Activated T-helper 17 cell treated with anti-CD3 and anti-CD28 coated beads, Interleukin-2, amount 50 U/mL, for 72 hours (primary cell): ENCODE data around the gene BLVRA. TPM values are rescaled to one million over a fixed set of nuclear protein-coding genes. Genes with fewer than 3 reads are reported as not detected.
"Not testable (repeated sequence)": the region's sequence is repeated elsewhere in the genome, so short reads cannot be mapped to it uniquely, and the experiment has no call there.

Source experiments
- ATAC-seq: fragments of 150-1000 bp; cut with Tn5 transposase; replicated peaks from 2 replicates; pipeline ENCODE4 v1.10.0; 2021; ENCODE audit warnings: mild to moderate bottlenecking, moderate library complexity
- H3K27ac Mint-ChIP-seq: one replicate; pipeline ENCODE4 v1.8.0; 2022; ENCODE audit warnings: mixed read lengths
- H3K27me3 Mint-ChIP-seq: one replicate; pipeline ENCODE4 v1.8.0; 2022; ENCODE audit warnings: mixed read lengths
- H3K36me3 Mint-ChIP-seq: one replicate; pipeline ENCODE4 v1.8.0; 2022; ENCODE audit warnings: low read depth, mild to moderate bottlenecking, mixed read lengths
- H3K4me1 Mint-ChIP-seq: one replicate; pipeline ENCODE4 v1.8.0; 2022; ENCODE audit warnings: mixed read lengths
- H3K4me3 Mint-ChIP-seq: one replicate; pipeline ENCODE4 v1.8.0; 2022; ENCODE audit warnings: mild to moderate bottlenecking, mixed read lengths
- H3K9me3 Mint-ChIP-seq: one replicate; pipeline ENCODE4 v1.8.0; 2022; ENCODE audit warnings: mixed read lengths
- total RNA-seq, 2 donors: library from RNA; stranded (reverse); gene quantifications; one replicate each; pipeline ENCODE4 v1.2.3, GENCODE V29; 2022

Gene BLVRA
- total RNA-seq, 2 donors from 2014 or later, result 17.8 to 21.8 TPM

DNA sequence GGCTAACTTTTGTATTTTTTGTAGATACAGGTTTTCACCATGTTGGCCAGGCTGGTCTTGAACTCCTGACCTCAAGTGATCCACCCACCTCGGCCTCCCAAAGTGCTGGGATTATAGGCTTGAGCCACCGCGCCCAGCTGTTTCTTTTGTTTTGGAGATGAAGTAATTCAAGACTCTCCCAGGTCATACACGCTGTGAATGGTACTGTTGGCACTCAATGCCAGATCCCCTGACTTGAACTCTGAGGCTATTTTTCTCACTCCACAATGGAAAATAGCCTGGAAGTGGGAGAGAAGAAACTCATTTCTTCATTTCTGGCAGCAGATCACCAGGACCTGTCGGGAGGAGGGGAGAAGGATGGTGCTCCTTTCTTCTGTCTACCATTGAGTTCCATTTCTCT lies 32.4 kb downstream of the BLVRA start:
- Mint-ChIP-seq H3K4me1 (peaks cover 5% of the 10 kb centered on the region), H3K9me3 (no peaks in the 10 kb centered on the region), H3K36me3 (peaks cover 52% of the 10 kb centered on the region), H3K4me3 (no peak overlapping the region), H3K27ac (no peak overlapping the region), H3K27me3 (no peaks in the 10 kb centered on the region)
- ATAC-seq, result no peak

GRCh38 chr7:43791665-43792064 lies 33.2 kb downstream of the BLVRA start:
- Mint-ChIP-seq H3K4me1 (peaks cover under 1% of the 10 kb centered on the region), H3K27ac (no peak overlapping the region), H3K4me3 (no peak overlapping the region), H3K27me3 (no peaks in the 10 kb centered on the region), H3K36me3 (peaks cover 52% of the 10 kb centered on the region), H3K9me3 (no peaks in the 10 kb centered on the region)
- ATAC-seq, result no peak

GRCh38 chr7:43792471-43793150 lies 34.1 kb downstream of the BLVRA start:
- peaks cover 50% of the 10 kb centered on the region for H3K36me3 Mint-ChIP-seq
- H3K9me3 Mint-ChIP-seq, result no peaks in the 10 kb centered on the region

DNA sequence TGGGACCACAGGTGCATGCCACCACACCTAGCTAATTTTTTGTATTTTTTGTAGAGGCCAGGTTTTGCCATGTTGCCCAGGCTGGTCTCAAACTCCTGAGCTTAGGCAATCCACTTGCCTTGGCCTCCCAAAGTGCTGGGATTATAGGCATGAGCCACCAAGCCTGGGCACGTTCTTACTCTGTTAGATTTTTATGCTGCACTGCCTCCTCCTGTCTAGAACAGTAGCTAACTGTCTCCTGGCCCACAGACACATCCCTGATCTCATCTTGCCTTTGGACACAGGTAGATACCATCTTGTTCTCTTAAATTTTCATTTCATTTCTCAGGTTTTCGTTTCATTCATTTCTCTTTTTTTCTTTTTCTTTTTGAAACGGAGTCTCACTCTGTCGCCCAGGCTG lies 41.1 kb downstream of the BLVRA start:
- peaks cover 47% of the 10 kb centered on the region for H3K36me3 Mint-ChIP-seq

More at GRCh38 chr7:43792471-43793150, 34.1 kb downstream of the BLVRA start:
- no peak for ATAC-seq
- no peaks in the 10 kb centered on the region for H3K27me3 Mint-ChIP-seq
- no peak overlapping the region for H3K27ac Mint-ChIP-seq
- no peaks in the 10 kb centered on the region for H3K4me1 Mint-ChIP-seq
- no peak overlapping the region for H3K4me3 Mint-ChIP-seq

GRCh38 chr7:43803865-43804264 lies 45.4 kb downstream of the BLVRA start:
- H3K4me1 Mint-ChIP-seq, result no peaks in the 10 kb centered on the region
- no peak overlapping the region for H3K4me3 Mint-ChIP-seq
- H3K27me3 Mint-ChIP-seq, result no peaks in the 10 kb centered on the region
- no peaks in the 10 kb centered on the region for H3K9me3 Mint-ChIP-seq
- peaks cover 79% of the 10 kb centered on the region for H3K36me3 Mint-ChIP-seq
- ATAC-seq, result no peak
- peak overlapping the region; percentile 49 for H3K27ac Mint-ChIP-seq

More for the DNA sequence above, 41.1 kb downstream of the BLVRA start:
- ATAC-seq, result no peak
- Mint-ChIP-seq H3K9me3 (no peaks in the 10 kb centered on the region), H3K27ac (no peak overlapping the region), H3K4me1 (no peaks in the 10 kb centered on the region), H3K4me3 (no peak overlapping the region), H3K27me3 (no peaks in the 10 kb centered on the region)

- ATAC-seq, result no peak
These were observed 49.9 kb downstream of the BLVRA start for GRCh38 chr7:43808410-43808809.

GRCh38 chr7:43810195-43810941 lies 51.9 kb downstream of the BLVRA start:
- H3K36me3 Mint-ChIP-seq, result peaks cover 33% of the 10 kb centered on the region
- H3K4me1 Mint-ChIP-seq, H3K4me3 Mint-ChIP-seq, H3K9me3 Mint-ChIP-seq, H3K27ac Mint-ChIP-seq, ATAC-seq: not testable (repeated sequence)
- peaks cover 23% of the 10 kb centered on the region for H3K27me3 Mint-ChIP-seq

More at GRCh38 chr7:43808410-43808809, 49.9 kb downstream of the BLVRA start:
- peaks cover 53% of the 10 kb centered on the region for H3K36me3 Mint-ChIP-seq
- peaks cover 12% of the 10 kb centered on the region for H3K27me3 Mint-ChIP-seq
- H3K9me3 Mint-ChIP-seq, result no peaks in the 10 kb centered on the region
- H3K4me1 Mint-ChIP-seq, result no peaks in the 10 kb centered on the region
- no peak overlapping the region for H3K27ac Mint-ChIP-seq
- H3K4me3 Mint-ChIP-seq, result no peak overlapping the region

- Mint-ChIP-seq H3K27ac (peak overlapping the region; percentile 18), H3K4me3 (no peak overlapping the region), H3K4me1 (no peaks in the 10 kb centered on the region), H3K27me3 (peaks cover 34% of the 10 kb centered on the region), H3K9me3 (no peaks in the 10 kb centered on the region), H3K36me3 (no peaks in the 10 kb centered on the region)
- ATAC-seq, result no peak
These were observed 56.9 kb downstream of the BLVRA start for GRCh38 chr7:43815373-43815772.

DNA sequence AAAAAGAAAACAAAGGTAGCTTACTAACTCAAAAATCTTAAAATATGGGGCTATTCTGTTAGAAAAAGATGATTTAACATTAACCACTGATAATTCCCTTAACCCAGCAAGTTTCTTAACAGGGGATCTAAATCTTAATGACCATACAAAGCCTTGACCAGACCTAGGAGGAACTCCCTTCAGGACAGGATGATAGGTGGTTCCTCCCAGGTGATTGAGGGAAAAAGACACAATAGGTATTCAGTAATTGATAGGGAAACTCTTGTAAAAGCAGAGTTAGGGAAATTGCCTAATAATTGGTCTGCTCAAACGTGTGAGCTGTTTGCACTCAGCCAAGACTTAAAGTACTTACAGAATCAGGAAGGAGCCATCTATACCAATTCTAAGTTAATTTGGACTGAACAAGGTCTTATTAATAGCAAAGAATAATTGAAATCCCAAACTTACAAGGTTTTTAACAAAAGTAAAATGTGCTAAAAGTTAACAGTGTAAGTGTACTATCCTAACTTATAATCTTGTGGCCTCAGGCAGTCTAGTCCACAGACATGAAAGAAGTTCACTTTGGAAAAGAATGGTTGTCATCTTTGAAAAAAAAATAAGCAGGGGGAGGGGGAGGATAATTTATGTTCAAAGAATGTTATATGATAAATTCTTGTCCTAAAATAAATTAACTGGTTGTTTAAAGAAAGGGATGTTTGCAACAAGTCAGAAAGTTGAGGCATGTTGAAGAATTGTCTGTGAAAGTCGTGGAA lies 57.7 kb downstream of the BLVRA start:
- H3K4me1 Mint-ChIP-seq, H3K36me3 Mint-ChIP-seq, ATAC-seq, H3K4me3 Mint-ChIP-seq, H3K27ac Mint-ChIP-seq, H3K9me3 Mint-ChIP-seq: not testable (repeated sequence)
- H3K27me3 Mint-ChIP-seq, result peaks cover 33% of the 10 kb centered on the region

GRCh38 chr7:43823425-43823824 lies 64.9 kb downstream of the BLVRA start:
- not testable (repeated sequence) for H3K27ac Mint-ChIP-seq, H3K4me3 Mint-ChIP-seq, H3K9me3 Mint-ChIP-seq, H3K4me1 Mint-ChIP-seq, H3K36me3 Mint-ChIP-seq, ATAC-seq
- H3K27me3 Mint-ChIP-seq, result peaks cover 27% of the 10 kb centered on the region

DNA sequence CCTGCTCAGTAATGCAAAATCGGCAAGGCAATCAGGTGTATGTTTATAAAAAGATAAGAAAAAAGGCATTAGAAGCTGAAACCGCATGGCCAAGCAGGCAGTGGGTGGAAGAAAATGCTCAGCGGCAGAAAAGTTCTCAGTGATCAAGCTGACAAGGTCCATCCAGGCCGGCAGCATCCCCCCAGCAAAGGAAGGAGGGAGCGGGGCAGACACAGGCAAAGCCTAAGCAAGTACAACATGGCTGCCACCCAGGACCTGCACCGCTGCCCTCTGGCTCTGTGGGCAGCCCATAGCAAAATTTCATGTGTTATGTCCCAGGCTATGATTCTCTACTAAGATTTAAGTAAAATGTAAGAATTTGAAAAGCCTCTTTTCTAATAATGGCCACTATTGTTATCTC lies 65.5 kb downstream of the BLVRA start:
- Mint-ChIP-seq H3K4me3 (no peak overlapping the region), H3K9me3 (no peaks in the 10 kb centered on the region), H3K27ac (no peak overlapping the region), H3K4me1 (no peaks in the 10 kb centered on the region), H3K36me3 (no peaks in the 10 kb centered on the region), H3K27me3 (peaks cover 32% of the 10 kb centered on the region)
- no peak for ATAC-seq

DNA sequence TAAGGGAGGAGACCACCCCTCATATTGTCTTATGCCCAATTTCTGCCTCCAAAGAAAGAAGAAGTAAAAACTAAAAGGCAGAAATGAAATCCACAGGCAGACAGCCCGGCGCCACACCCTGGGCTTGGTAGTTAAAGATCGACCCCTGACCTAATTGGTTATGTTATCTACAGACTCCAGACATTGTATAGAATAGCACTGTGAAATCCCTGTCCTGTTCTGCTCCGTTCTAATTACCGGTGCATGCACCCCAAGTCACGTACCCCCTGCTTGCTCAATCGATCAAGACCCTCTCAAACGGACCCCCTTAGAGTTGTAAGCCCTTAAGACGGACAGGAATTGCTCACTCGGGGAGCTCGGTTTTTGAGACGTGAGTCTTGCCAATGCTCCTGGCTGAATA lies 66.0 kb downstream of the BLVRA start:
- not testable (repeated sequence) for H3K36me3 Mint-ChIP-seq, H3K4me1 Mint-ChIP-seq, H3K4me3 Mint-ChIP-seq, ATAC-seq, H3K27ac Mint-ChIP-seq, H3K9me3 Mint-ChIP-seq
- H3K27me3 Mint-ChIP-seq, result peaks cover 36% of the 10 kb centered on the region

GRCh38 chr7:43824963-43825362 lies 66.5 kb downstream of the BLVRA start:
- no peaks in the 10 kb centered on the region for H3K36me3 Mint-ChIP-seq
- no peak overlapping the region for H3K4me3 Mint-ChIP-seq
- H3K27ac Mint-ChIP-seq, result no peak overlapping the region
- ATAC-seq, result no peak
- no peaks in the 10 kb centered on the region for H3K4me1 Mint-ChIP-seq
- no peaks in the 10 kb centered on the region for H3K9me3 Mint-ChIP-seq
- peaks cover 34% of the 10 kb centered on the region for H3K27me3 Mint-ChIP-seq

GRCh38 chr7:43825391-43825808 lies 66.9 kb downstream of the BLVRA start:
- H3K36me3 Mint-ChIP-seq, result no peaks in the 10 kb centered on the region
- H3K4me3 Mint-ChIP-seq, result no peak overlapping the region
- H3K4me1 Mint-ChIP-seq, result no peaks in the 10 kb centered on the region
- H3K27me3 Mint-ChIP-seq, result peaks cover 31% of the 10 kb centered on the region
- H3K27ac Mint-ChIP-seq, result no peak overlapping the region
- no peak for ATAC-seq
- H3K9me3 Mint-ChIP-seq, result no peaks in the 10 kb centered on the region

DNA sequence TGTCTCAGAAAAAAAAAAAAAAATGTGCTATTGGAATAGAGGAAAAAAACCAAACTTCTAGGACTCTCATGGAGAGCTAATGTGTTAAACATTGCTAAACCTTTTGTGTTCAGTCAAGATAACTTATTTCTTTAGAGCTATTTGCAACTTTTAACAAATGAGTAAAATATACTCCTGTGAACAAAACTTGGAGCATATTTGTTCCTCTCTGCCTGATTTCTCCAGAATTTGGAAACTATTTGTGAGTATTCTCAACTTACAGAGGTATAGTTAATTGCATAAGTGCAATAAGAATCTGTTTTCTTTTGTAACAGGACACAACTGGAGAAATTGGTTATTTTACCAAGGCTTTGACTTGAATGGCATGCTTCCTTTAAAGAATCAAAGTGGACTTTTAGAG lies 72.4 kb downstream of the BLVRA start:
- H3K4me3 Mint-ChIP-seq, H3K4me1 Mint-ChIP-seq, H3K27ac Mint-ChIP-seq, ATAC-seq, H3K9me3 Mint-ChIP-seq, H3K36me3 Mint-ChIP-seq: not testable (repeated sequence)
- H3K27me3 Mint-ChIP-seq, result peaks cover 22% of the 10 kb centered on the region
